Endodermal cell (in vitro differentiated cells): ENCODE data around the gene ZBTB40. TPM values are rescaled to one million over a fixed set of nuclear protein-coding genes. Genes with fewer than 3 reads are reported as not detected.

Experiments used
- DNase-seq: peaks from one replicate; pipeline ENCODE4 v3.0.0-alpha.2; 2017
- H3K27ac ChIP-seq: 2 replicates; pipeline ENCODE4 v1.5.1; 2013; ENCODE audit warnings: mild to moderate bottlenecking, low read depth, low read length, moderate library complexity
- H3K27me3 ChIP-seq: 2 replicates; pipeline ENCODE4 v1.6.1; 2013; ENCODE audit warnings: mild to moderate bottlenecking, low read length, moderate library complexity; ENCODE audit not compliant: insufficient read depth, control insufficient read depth, poor library complexity, severe bottlenecking
- H3K36me3 ChIP-seq: 2 replicates; pipeline ENCODE4 v1.7.0; 2013; ENCODE audit warnings: mild to moderate bottlenecking, low read length, moderate library complexity; ENCODE audit not compliant: control insufficient read depth, insufficient read depth
- H3K4me1 ChIP-seq: one replicate; pipeline ENCODE4 v1.7.0; 2013; ENCODE audit warnings: low read length; ENCODE audit not compliant: control insufficient read depth, insufficient read depth
- H3K4me3 ChIP-seq: 2 replicates; pipeline ENCODE4 v1.5.1; 2013; ENCODE audit warnings: mild to moderate bottlenecking, low read length, moderate library complexity
- H3K9ac ChIP-seq: 2 replicates; pipeline ENCODE4 v1.6.1; 2013; ENCODE audit warnings: mild to moderate bottlenecking, low read length, moderate library complexity; ENCODE audit not compliant: poor library complexity, severe bottlenecking; ENCODE audit errors: extremely low read depth
- H3K9me3 ChIP-seq: 2 replicates; pipeline ENCODE4 v1.6.1; 2013; ENCODE audit warnings: mild to moderate bottlenecking, low read length, moderate library complexity; ENCODE audit not compliant: control insufficient read depth
- H3K27ac Mint-ChIP-seq: 2 replicates; pipeline ENCODE4 v1.8.0; 2020; ENCODE audit warnings: mixed read lengths
- H3K27me3 Mint-ChIP-seq: 2 replicates; pipeline ENCODE4 v1.8.0; 2021; ENCODE audit warnings: mild to moderate bottlenecking, mixed read lengths; ENCODE audit not compliant: insufficient read depth
- H3K36me3 Mint-ChIP-seq: 2 replicates; pipeline ENCODE4 v1.8.0; 2020; ENCODE audit warnings: low read depth, mixed read lengths
- H3K4me1 Mint-ChIP-seq: 2 replicates; pipeline ENCODE4 v1.8.0; 2020; ENCODE audit warnings: mixed read lengths
- H3K4me3 Mint-ChIP-seq: 2 replicates; pipeline ENCODE4 v1.8.0; 2020; ENCODE audit warnings: mild to moderate bottlenecking, moderate library complexity, mixed read lengths
- H3K9me3 Mint-ChIP-seq: 2 replicates; pipeline ENCODE4 v1.8.0; 2020; ENCODE audit warnings: mild to moderate bottlenecking, mixed read lengths
- WGBS, 2 experiments: methylation state at CpG; one replicate each; pipeline versions ENCODE4 v1.1.5 to v1.1.7; 2013; ENCODE audit warnings: missing lambda C conversion rate in 2 of 2, mixed read lengths in 1 of 2; ENCODE audit not compliant: insufficient coverage in 1 of 2, insufficient read length in 1 of 2; 5-methylcytosine and 5-hydroxymethylcytosine counted together
- total RNA-seq, 2 donors: library from RNA; stranded (reverse); fragmentation: NEBNext Ultra II Directional in 1 of 2; extraction: Animal tissue kit (Norgen Biotek cat#: 25700) in 1 of 2; gene quantifications; 2 replicates in 1 of 2; 3 replicates in 1 of 2; pipeline ENCODE4 v1.2.1, GENCODE V29; 2021
- TF ChIP-seq, protein P1 (sequence below): fragments of 200-600 bp; sonication (generic); conservative IDR thresholded peaks from 2 replicates; pipeline ENCODE4 v1.5.0; 2021; ENCODE audit warnings: antibody characterized with exemption, mild to moderate bottlenecking

ZBTB40 gene
- total RNA-seq, 2 donors from 2014 or later, result 18.5 to 29.7 TPM

DNA sequence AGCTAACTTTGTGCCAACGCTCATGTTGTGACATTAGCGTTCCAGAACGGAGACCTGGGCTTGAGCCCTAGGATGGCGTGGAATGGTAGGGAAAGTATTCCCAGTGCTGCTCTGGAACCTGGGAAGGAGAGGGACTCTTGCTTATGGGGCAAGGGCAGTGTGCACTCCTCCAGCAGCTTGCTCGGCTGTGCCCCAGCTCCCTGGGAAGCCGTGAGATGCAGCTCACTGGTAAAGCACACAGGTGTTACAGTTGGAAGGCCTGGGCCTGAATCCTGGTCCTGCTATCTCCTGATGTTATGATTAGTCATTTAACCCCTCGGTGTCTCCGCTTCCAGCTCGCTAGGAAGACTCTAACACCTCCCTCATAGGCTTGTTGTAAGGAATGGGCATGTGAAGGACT is 69.2 kb downstream of the ZBTB40 start:
- H3K36me3 Mint-ChIP-seq, result peaks cover 85% of the 10 kb centered on the region
- no peaks in the 10 kb centered on the region for H3K27me3 Mint-ChIP-seq
- no peak overlapping the region for H3K27ac ChIP-seq
- no peaks in the 10 kb centered on the region for H3K9me3 Mint-ChIP-seq
- H3K27me3 ChIP-seq, result no peaks in the 10 kb centered on the region
- TF ChIP-seq, protein P1, sequence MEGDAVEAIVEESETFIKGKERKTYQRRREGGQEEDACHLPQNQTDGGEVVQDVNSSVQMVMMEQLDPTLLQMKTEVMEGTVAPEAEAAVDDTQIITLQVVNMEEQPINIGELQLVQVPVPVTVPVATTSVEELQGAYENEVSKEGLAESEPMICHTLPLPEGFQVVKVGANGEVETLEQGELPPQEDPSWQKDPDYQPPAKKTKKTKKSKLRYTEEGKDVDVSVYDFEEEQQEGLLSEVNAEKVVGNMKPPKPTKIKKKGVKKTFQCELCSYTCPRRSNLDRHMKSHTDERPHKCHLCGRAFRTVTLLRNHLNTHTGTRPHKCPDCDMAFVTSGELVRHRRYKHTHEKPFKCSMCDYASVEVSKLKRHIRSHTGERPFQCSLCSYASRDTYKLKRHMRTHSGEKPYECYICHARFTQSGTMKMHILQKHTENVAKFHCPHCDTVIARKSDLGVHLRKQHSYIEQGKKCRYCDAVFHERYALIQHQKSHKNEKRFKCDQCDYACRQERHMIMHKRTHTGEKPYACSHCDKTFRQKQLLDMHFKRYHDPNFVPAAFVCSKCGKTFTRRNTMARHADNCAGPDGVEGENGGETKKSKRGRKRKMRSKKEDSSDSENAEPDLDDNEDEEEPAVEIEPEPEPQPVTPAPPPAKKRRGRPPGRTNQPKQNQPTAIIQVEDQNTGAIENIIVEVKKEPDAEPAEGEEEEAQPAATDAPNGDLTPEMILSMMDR, result no peak
- no peak overlapping the region for H3K9ac ChIP-seq
- peaks cover 92% of the 10 kb centered on the region for H3K36me3 ChIP-seq
- no peaks in the 10 kb centered on the region for H3K9me3 ChIP-seq
- peaks cover 4% of the 10 kb centered on the region for H3K4me1 ChIP-seq
- DNase-seq, result no peak
- no peak overlapping the region for H3K4me3 Mint-ChIP-seq
- 93 to 94% methylated on average over 6 to 9 of the region's 9 CpGs for WGBS, 2 experiments
- H3K4me1 Mint-ChIP-seq, result peaks cover 12% of the 10 kb centered on the region
- no peak overlapping the region for H3K4me3 ChIP-seq
- H3K27ac Mint-ChIP-seq, result no peak overlapping the region

DNA sequence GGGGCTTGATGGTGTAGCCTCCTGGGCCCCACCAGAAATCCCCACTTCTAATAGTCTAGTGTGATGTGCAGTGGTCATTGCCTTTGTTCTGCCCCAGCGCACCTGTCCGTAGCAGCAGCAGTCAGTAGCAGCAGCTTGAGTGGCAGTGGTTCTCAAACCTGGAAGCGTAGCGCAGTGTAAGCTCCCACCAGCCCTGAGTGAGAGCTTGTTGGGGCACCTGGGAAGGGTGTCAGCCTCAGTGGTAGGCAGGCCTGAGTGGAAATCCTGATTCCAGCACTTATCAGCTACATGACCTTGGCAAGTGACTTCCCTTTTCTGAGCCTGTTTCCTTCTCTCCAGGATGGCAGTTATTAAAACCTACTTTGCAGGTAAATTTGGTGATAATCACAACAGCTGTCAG is 70.0 kb downstream of the ZBTB40 start:
- H3K36me3 ChIP-seq, result peaks cover 92% of the 10 kb centered on the region
- H3K9me3 ChIP-seq, result no peaks in the 10 kb centered on the region
- DNase-seq, result no peak
- 97 to 100% methylated on average over 3 to 4 of the region's 4 CpGs for WGBS, 2 experiments
- H3K4me3 ChIP-seq, result no peak overlapping the region
- H3K27ac Mint-ChIP-seq, result no peak overlapping the region
- no peaks in the 10 kb centered on the region for H3K27me3 ChIP-seq
- no peaks in the 10 kb centered on the region for H3K9me3 Mint-ChIP-seq
- H3K36me3 Mint-ChIP-seq, result peaks cover 79% of the 10 kb centered on the region
- no peaks in the 10 kb centered on the region for H3K27me3 Mint-ChIP-seq
- H3K27ac ChIP-seq, result no peak overlapping the region
- no peak overlapping the region for H3K9ac ChIP-seq
- H3K4me1 Mint-ChIP-seq, result peaks cover 14% of the 10 kb centered on the region
- H3K4me3 Mint-ChIP-seq, result no peak overlapping the region
- TF ChIP-seq, protein P1, result no peak
- H3K4me1 ChIP-seq, result peaks cover 10% of the 10 kb centered on the region

DNA sequence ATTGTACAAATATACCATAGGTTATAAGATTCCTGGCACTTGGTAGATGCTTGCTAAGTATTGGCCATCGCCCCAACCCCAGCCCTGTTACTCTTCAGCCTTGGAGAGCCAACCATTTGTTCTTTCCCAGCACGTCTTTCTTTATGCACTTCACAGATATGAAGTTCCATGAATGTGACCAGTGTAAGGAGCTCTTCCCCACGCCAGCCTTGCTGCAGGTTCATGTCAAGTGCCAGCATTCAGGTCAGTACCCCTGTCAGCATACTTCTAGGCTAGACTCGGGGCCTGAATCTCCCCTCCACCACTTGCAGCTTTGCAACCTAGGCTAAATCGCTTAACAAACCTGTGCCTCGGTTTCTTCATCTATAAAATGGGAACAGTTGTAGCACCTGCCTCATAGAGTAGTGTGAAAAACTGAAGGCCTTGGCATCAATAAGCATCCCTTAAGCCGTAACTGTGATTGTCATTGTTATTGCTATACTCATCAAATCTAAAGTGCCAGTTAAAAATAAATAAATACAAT is 70.6 kb downstream of the ZBTB40 start:
- H3K4me3 Mint-ChIP-seq, result no peak overlapping the region
- H3K27ac ChIP-seq, result no peak overlapping the region
- H3K9ac ChIP-seq, result no peak overlapping the region
- peaks cover 16% of the 10 kb centered on the region for H3K4me1 ChIP-seq
- H3K9me3 Mint-ChIP-seq, result no peaks in the 10 kb centered on the region
- H3K4me1 Mint-ChIP-seq, result peaks cover 19% of the 10 kb centered on the region
- H3K9me3 ChIP-seq, result no peaks in the 10 kb centered on the region
- peaks cover 73% of the 10 kb centered on the region for H3K36me3 Mint-ChIP-seq
- H3K36me3 ChIP-seq, result peaks cover 91% of the 10 kb centered on the region
- peak; percentile 5 for DNase-seq
- H3K27ac Mint-ChIP-seq, result no peak overlapping the region
- no peak overlapping the region for H3K4me3 ChIP-seq
- H3K27me3 ChIP-seq, result no peaks in the 10 kb centered on the region
- H3K27me3 Mint-ChIP-seq, result no peaks in the 10 kb centered on the region
- TF ChIP-seq, protein P1, result no peak
- 90 to 95% methylated on average over 7 of the region's 7 CpGs for WGBS, 2 experiments
